Measurements from ENCODE around the gene PTK6.

Gene PTK6

GRCh38 chr20:63527184-63527583 is 10.0 kb downstream of the PTK6 start:
- DNase-seq: no peak

- no peak for DNase-seq
Measured at GRCh38 chr20:63525971-63526370, 11.2 kb downstream of the PTK6 start.

- DNase-seq: no peak
Measured at GRCh38 chr20:63525185-63525584, 12.0 kb downstream of the PTK6 start.

DNA sequence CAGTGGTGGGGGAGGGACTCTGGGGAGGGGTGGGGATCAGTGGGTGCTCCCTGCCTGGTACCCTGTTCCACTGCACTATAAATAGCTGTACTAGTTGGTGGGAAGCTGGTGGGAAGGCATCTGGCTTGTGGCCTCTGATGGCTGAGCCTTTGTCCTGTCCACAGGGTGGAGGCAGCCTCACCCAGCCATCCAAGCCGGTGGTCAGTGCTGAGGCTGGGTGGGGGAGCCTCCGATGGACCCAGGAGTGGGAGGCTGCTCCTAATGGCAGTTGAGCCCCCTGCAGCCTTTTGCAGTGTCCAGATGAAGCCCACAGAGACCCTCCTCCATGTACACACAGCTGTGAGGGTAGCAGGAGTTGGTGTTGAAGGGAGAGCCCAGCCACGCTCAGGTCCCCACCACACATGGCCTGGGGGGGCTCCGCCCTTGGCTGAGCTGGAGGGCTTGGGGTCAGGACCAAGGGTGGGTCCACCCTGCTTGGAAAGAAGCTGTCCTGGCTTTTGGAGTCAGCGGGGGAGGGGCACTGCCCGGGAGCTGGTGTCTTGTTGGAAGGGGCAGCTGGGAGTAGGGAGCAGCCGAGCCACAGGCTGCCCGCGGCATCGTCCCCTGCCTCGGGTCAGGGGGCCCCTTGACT is 14.1 kb downstream of the PTK6 start:
- no peak for DNase-seq

DNA sequence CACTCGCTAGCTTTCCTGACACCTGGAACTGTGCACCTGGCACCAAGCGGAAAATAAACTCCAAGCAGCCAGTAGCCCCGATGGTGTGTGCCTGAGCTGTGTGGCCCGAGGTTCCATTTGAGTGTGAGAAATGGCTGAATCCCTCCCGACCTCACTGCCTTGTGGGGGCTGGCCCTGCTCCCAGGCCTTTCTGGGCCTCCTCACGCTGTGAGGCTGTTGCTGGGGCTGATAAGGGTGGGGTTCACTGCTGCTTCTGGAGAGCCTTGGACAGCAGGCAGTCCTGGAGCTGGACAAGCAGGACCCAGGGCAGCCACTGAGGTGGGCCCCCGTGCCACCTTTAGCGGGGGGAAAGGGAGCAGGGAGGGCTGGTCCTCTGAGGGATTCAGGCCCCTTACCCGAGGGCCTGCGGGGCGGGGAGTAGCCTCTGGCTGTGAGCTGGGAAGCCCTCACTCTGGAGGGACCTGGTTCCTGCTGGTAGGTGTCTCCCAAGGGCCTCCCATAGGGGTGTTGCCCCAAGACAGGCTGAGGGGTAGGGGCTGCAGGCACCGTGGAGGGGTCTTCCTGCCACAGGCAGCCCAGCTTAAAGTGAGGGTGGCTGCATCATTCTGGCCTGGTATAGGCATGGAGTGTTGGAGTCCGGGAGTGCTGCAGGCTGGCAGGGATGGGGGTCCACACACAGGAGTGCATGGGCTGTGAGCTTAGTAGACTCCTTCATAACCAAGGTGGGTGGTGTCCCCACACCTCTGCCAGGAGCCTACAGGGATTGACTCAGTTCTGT is 14.9 kb downstream of the PTK6 start:
- no peak for DNase-seq

DNA sequence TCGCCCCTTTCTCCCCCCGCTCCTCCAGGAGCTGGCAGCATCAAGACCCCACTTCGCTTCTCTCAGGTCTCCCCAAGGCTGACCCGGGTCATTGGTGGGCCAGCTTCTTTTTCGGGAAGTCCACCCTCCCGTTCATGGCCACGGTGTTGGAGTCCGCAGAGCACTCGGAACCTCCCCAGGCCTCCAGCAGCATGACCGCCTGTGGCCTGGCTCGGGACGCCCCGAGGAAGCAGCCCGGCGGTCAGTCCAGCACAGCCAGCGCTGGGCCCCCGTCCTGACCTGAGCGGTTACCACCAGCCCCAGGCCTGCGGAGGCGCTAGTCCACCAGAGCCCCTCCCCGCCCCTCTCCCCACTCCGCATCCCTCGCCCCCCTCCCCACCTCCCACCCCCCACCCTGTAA is 15.6 kb downstream of the PTK6 start:
- no peak for DNase-seq

GRCh38 chr20:63520934-63521601 is 16.1 kb downstream of the PTK6 start:
- no peak for DNase-seq

DNA sequence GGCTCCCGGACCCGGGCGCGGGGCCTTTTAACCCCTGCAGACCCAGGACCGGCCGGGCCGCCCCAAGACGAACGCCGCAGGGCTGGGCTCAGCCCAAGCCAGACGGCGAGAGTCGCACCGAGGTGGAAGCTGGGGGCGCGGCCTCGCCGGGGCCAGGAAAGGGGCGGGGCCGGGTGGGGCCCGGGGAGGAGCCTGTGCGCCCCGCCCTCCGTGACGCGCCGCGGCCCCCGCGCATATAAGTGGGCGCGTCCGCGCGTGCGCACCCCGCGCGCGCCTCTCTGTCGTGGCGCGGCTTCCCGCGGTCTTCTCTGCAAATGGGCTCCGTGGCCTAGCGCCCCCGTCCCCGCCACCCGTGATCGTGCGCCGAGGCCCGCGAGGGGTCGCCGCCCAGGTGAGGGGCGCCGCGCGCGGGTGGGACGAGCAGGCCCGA is 16.7 kb downstream of the PTK6 start, which contains the start of gene PPDPF:
Gene PPDPF, plus strand, starts transcription at position 262 of the 430 bp plus-strand sequence. CDS start 544 bp downstream, outside the sequence.
- peak; percentile 27 to 32 for DNase-seq

GRCh38 chr20:63519668-63520503 is 17.3 kb downstream of the PTK6 start:
- DNase-seq: peak; percentile 11 to 32

DNA sequence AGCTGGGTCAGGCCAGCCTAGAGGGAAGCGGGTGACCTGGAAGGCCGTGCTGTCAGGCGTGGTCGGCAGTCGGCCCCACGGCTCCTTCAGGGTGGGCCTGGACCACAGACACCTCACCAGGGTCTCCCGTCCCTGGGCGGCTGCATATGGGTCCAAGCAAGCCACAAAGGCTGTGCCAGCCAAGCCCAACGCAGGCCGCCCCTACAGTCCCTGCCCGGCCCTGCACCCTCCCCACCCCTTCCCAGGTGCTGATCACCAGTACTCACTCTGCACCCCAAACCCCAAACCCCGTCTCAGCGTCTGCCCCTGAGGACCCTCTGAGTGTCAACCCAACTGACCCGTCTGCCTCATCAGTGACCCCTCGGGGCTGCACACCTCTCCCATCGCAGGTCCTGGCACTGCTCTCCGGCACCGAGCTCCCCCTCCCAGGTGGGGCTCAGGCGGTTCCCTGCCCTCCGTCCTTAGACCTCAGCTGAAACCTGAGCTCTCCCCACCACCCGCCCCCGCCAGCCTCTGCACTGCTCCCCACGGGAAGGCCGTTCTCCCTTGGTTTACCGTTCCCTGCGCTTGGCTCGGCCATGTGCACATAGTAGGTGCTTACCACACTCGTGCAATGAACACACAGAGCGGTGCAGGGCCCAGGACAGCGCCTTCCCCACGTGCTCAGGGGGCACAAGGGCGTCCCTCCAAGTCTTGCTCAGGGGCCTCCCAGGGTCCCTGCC is 18.1 kb downstream of the PTK6 start:
- DNase-seq: no peak

DNA sequence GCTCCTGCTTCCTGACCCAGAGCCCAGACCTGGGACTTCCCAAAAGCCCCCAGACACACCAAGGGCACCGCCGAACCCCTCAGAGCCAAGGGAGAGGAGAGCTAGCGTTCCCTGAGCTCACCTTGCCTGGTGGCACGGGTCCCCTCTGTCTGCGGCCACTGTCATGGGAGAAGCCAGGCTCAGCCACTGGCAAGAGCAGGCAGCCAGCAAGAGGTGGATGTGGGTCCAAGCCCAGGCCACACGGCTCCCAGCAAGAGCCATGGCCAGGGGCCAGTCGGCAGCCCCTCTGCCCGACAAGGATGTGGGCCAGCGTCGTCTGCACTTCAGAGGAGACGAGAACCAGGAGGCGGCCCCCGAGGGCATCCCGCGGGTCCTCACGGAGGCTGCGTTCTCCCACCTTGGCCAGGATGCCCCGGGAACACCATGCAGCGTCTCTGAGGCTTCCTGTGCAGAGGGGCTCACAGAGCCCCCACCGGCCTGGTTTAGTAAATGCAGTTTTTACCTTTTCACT is 18.8 kb downstream of the PTK6 start:
- no peak for DNase-seq

DNA sequence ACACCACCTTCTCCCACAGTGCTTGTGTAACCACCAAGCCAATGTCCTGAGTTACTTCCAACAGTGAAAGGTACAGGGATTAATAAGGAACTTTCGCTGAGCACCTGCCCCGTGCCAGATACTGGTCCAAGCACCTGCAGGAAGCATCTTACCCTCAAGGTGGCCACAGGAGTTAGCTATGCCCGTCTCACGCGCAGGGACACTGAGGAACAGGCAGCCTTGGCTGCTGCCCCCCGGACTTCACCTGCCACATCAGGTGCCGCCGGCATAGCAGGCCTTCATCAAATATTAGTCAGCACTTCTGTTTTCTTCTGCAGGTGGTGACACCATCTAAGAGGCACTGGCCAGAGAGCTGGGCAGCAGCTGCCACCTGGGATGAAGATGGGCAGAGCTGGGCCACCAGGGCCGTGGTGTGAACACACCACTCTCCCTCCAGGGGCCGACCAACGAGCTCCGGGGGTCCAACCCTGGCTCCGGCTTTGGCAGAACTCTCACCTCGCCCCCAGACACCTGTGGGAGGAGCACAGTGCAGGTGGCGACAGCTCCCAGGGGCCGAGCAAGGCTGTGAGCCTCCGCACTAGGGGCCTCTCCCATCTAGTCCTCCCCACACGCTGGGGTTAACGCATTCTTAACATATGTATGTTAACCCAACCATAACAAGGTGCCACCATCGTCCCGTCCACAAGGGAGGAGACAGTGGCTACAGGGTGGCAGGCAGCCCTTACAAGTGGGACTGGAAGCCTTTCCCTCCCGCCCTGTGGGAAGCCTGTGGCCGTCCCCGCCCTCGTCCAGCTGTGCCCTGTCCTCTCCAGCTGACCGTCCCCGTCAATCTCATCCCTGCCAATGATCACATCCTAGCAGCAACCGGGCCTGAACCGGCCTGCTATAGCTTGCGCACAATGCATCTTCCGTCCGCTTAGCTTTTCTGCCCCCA is 19.5 kb downstream of the PTK6 start:
- DNase-seq: no peak

GRCh38 chr20:63514520-63514919 is 22.7 kb downstream of the PTK6 start:
- DNase-seq: peak in 1 of 2 experiments; percentile 36

GRCh38 chr20:63513207-63513606 is 24.0 kb downstream of the PTK6 start:
- DNase-seq: no peak

GRCh38 chr20:63509088-63509564 is 28.1 kb downstream of the PTK6 start:
- no peak for DNase-seq

DNA sequence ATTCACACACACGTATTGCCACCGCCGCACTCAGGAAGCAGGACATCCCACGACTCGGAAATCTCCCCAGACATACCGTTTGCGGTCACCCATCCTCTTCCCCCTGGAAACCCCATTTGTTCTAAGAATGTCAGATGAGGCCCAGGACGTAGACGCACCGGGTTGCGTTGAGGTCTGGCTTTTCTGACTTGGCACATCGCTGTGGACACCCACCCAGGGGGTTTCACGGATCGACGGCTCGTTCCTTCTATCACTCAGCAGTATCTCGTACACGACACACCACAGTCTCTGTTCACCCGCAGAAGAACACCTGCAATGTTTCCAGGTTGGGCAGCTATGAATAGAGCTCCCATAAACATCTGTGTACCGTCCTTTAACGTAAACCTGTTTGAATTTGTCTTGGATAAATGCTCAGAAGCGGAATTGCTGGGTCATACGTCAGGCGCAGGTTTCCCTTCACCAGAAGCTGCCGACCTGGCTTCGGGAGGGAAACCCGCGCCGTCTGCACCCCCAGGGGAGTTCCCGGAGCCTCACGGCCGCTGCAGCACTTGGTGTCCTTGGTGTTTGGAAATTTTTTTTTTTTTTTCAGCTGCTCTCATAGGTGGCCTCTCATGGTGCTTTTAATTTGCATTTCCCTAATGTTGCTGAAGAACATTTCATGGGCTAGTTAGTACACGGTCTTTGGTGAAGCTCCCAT is 29.0 kb downstream of the PTK6 start:
- peak; percentile 12 to 47 for DNase-seq

GRCh38 chr20:63507083-63507743 is 30.0 kb downstream of the PTK6 start:
- no peak for DNase-seq

DNA sequence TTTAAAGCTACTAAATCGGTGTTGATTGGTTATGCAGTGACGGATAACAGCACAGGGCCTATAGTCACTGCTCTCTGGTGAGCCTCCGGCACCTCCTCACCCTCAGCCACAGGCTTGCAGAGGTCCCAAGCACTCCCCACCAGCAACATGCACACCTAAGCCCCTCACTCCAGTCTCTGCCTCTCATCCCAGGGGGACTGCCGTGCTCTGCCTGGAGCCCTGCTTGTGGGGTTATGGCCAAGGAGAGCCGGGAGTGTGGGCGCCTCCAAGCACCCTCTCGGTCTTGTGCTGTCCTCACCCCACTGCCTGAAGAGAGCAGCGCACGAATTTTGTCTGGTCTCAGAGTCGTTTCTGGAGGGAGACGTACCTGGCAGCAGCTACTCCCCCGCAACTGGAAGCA is 31.5 kb downstream of the PTK6 start:
- no peak for DNase-seq

- no peak for DNase-seq
Measured at GRCh38 chr20:63505281-63505680, 31.9 kb downstream of the PTK6 start.

All from Kasumi-1 (cell line).